ENCODE data around the gene MKLN1. TPM values are rescaled to one million over a fixed set of nuclear protein-coding genes. Genes with fewer than 3 reads are reported as not detected.

MKLN1 gene
- total RNA-seq, 1 experiment from 2014 or later: 90.2 TPM

- H3K36me3 ChIP-seq (ENCODE audit: insufficient read depth, low read length, poor library complexity, severe bottlenecking): peaks cover 12% of the 10 kb centered on the region
- H3K4me3 ChIP-seq (ENCODE audit: low read depth, low read length, poor library complexity, severe bottlenecking): no peak overlapping the region
- CTCF ChIA-PET: no interaction called here
- no peaks in the 10 kb centered on the region for H3K9me3 ChIP-seq (ENCODE audit: low read depth, low read length, poor library complexity, severe bottlenecking)
- BruUV-seq (replicated peaks): no TSS peak
- no peak for DNase-seq (ENCODE audit: low spot score)
- H3K27ac ChIP-seq (ENCODE audit: low read depth, low read length, poor library complexity, severe bottlenecking): no peak overlapping the region
- no peaks in the 10 kb centered on the region for H3K27me3 ChIP-seq (replicated peaks; ENCODE audit: insufficient read depth, low read depth, low read length, poor library complexity)
- intact Hi-C loops (cut with micrococcal nuclease; ENCODE audit: unreplicated experiment): no loop called here
- TF ChIP-seq CTCF (conservative IDR thresholded peaks at IDR 0.05; ENCODE audit: low read depth, low read length) (no peak), EZH2 (IDR thresholded peaks at IDR 0.05; ENCODE audit: borderline replicate concordance, low read depth, low read length, poor library complexity, severe bottlenecking) (no peak)
- POLR2A ChIA-PET (ENCODE audit: low non-redundant PET): interaction anchor here (0.6 kb wide), 1 partner anchor 19 kb away, joined by 3 read pairs; no protein-coding TSS in a partner anchor
- H3K4me1 ChIP-seq (ENCODE audit: insufficient read depth, low read length, poor library complexity, severe bottlenecking): peaks cover 7% of the 10 kb centered on the region
Observed at GRCh38 chr7:131501422-131501821, 173.7 kb downstream of the MKLN1 start.

GRCh38 chr7:131501930-131502685, 174.4 kb downstream of the MKLN1 start:
- H3K27me3 ChIP-seq (replicated peaks; ENCODE audit: insufficient read depth, low read depth, low read length, poor library complexity): no peaks in the 10 kb centered on the region
- BruUV-seq (replicated peaks): no TSS peak
- peaks cover 11% of the 10 kb centered on the region for H3K36me3 ChIP-seq (ENCODE audit: insufficient read depth, low read length, poor library complexity, severe bottlenecking)
- ChIA-PET CTCF (no interaction called here), POLR2A (ENCODE audit: low non-redundant PET) (interaction anchor here (0.7 kb wide), 1 partner anchor 25 kb away, joined by 3 read pairs; no protein-coding TSS in a partner anchor)
- TF ChIP-seq EZH2 (IDR thresholded peaks at IDR 0.05; ENCODE audit: borderline replicate concordance, low read depth, low read length, poor library complexity, severe bottlenecking) (no peak), CTCF (conservative IDR thresholded peaks at IDR 0.05; ENCODE audit: low read depth, low read length) (no peak)
- no peaks in the 10 kb centered on the region for H3K9me3 ChIP-seq (ENCODE audit: low read depth, low read length, poor library complexity, severe bottlenecking)
- H3K27ac ChIP-seq (ENCODE audit: low read depth, low read length, poor library complexity, severe bottlenecking): peak overlapping the region; percentile 49
- DNase-seq (ENCODE audit: low spot score): no peak
- H3K4me1 ChIP-seq (ENCODE audit: insufficient read depth, low read length, poor library complexity, severe bottlenecking): peaks cover 7% of the 10 kb centered on the region
- intact Hi-C loops (cut with micrococcal nuclease; ENCODE audit: unreplicated experiment): no loop called here
- H3K4me3 ChIP-seq (ENCODE audit: low read depth, low read length, poor library complexity, severe bottlenecking): no peak overlapping the region

GRCh38 chr7:131502810-131503508, 175.3 kb downstream of the MKLN1 start:
- H3K36me3 ChIP-seq (ENCODE audit: insufficient read depth, low read length, poor library complexity, severe bottlenecking): peaks cover 2% of the 10 kb centered on the region
- H3K4me3 ChIP-seq (ENCODE audit: low read depth, low read length, poor library complexity, severe bottlenecking): no peak overlapping the region
- intact Hi-C loops (cut with micrococcal nuclease; ENCODE audit: unreplicated experiment): no loop called here
- no peaks in the 10 kb centered on the region for H3K9me3 ChIP-seq (ENCODE audit: low read depth, low read length, poor library complexity, severe bottlenecking)
- ChIA-PET CTCF (no interaction called here), POLR2A (ENCODE audit: low non-redundant PET) (interaction anchor here (0.7 kb wide), 1 partner anchor 24 kb away, joined by 3 read pairs; no protein-coding TSS in a partner anchor)
- peak overlapping the region; percentile 49 for H3K27ac ChIP-seq (ENCODE audit: low read depth, low read length, poor library complexity, severe bottlenecking)
- peaks cover 7% of the 10 kb centered on the region for H3K4me1 ChIP-seq (ENCODE audit: insufficient read depth, low read length, poor library complexity, severe bottlenecking)
- DNase-seq (ENCODE audit: low spot score): peak; percentile 52
- no TSS peak for BruUV-seq (replicated peaks)
- TF ChIP-seq EZH2 (IDR thresholded peaks at IDR 0.05; ENCODE audit: borderline replicate concordance, low read depth, low read length, poor library complexity, severe bottlenecking) (no peak), CTCF (conservative IDR thresholded peaks at IDR 0.05; ENCODE audit: low read depth, low read length) (no peak)
- no peaks in the 10 kb centered on the region for H3K27me3 ChIP-seq (replicated peaks; ENCODE audit: insufficient read depth, low read depth, low read length, poor library complexity)
